ENCODE measurements around the gene RTN1.

RTN1 gene

DNA sequence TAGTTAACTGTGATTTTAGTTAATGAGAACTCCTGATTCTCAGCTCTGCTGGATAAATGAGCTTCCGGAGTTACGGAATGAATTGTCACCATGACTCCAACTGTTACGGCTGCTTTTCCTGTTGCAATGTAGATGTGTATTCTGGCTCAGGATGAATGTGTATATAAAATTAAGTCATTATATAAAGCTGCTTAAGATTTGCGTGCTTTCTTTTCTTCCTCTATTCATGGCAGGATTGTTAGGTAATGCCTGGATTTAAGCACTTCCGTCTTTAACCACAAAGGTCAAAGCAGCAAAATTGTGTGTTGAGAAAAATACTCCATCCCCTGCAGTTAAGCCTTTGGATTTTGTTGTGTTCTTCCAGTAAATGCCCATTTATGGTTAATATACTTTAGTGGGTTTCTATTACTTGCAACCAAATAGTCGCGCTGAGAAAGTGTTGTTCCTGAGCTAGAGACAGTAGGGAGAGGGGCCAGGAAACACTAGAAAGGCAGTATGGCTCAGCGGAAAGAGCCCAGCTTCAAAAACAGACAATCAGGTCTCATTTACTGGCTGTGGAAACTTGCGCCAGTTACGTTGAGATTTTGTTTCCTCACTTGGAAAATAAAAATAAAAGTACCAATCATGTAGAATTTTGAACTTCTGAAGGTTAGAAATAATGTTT, 284.6 kb downstream of the RTN1 start:
- TF ChIP-seq, protein P1, sequence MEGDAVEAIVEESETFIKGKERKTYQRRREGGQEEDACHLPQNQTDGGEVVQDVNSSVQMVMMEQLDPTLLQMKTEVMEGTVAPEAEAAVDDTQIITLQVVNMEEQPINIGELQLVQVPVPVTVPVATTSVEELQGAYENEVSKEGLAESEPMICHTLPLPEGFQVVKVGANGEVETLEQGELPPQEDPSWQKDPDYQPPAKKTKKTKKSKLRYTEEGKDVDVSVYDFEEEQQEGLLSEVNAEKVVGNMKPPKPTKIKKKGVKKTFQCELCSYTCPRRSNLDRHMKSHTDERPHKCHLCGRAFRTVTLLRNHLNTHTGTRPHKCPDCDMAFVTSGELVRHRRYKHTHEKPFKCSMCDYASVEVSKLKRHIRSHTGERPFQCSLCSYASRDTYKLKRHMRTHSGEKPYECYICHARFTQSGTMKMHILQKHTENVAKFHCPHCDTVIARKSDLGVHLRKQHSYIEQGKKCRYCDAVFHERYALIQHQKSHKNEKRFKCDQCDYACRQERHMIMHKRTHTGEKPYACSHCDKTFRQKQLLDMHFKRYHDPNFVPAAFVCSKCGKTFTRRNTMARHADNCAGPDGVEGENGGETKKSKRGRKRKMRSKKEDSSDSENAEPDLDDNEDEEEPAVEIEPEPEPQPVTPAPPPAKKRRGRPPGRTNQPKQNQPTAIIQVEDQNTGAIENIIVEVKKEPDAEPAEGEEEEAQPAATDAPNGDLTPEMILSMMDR (IDR thresholded peaks at IDR 0.05) = no peak

DNA sequence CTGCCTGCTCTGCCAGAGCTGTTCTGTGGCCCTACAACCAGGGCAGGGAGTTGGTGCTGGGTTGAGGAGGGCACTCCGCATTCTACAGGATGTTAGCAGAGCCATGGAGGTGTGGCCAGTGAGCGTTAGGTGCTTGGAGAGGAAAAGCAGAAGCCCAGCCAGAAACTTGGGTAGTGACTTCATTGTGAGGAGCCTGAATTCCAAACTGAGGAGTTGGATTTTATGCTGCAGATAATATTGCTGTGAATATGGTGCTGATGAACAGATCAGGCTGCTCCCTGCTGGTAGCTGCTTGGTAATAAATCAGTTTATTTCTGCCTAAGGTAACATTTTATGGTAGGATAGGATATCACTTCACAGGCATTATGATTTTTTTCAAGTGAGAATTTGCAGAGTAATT, 286.8 kb downstream of the RTN1 start:
- TF ChIP-seq, protein P1 (IDR thresholded peaks at IDR 0.05) = no peak; the same call in 1 of the 2 replicates

DNA sequence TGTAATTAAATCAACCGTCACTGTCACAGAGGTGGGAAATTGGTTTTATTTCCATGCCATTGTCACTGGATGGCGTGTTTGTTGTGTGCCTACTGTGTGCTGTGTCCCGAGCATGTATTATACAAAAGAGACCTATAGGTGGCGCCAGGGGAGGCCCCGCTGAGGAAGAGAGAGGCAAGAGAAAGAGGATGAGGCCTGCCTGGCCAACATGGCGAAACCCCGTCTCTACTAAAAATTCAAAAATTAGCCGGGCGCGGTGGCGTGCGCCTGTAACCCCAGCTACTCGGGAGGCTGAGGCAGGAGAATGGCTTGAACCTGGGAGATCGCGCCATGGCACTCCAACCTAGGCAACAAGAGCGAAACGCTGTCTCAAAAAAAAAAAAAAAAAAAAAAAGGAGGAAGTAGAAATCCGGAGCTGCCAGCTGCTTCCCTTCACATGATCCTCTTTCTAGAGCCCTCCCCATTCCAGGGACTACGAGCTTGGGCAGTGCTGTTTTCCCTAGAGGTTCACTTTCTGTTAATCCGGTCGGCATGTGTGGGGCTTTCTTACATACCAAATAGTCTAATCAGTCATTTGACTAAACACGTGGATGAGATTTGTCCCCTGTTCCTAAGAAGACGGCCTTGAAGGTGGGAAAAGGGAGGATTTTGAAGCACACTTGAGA, 287.6 kb downstream of the RTN1 start:
- TF ChIP-seq, protein P1 (IDR thresholded peaks at IDR 0.05) = no peak

DNA sequence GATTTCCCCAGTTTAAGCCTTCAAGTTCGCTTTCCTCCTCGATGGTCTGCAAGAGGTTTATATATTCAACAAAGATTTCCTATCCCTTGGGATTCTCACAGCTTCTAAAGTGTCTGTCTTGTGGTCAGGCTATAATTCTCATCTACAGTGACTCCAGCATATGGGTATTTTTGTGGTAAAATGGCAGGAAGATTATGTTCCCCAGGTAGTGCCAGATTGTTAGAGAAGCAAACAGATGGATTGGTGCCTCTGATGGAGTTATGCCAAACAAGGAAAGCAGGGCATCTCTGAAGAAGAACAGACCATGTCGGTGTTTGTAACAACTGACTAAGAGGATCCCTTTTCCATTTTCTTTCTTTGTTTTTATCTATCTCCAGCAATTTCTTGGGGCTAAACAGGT, 288.4 kb downstream of the RTN1 start:
- TF ChIP-seq, protein P1 (IDR thresholded peaks at IDR 0.05) = no peak

DNA sequence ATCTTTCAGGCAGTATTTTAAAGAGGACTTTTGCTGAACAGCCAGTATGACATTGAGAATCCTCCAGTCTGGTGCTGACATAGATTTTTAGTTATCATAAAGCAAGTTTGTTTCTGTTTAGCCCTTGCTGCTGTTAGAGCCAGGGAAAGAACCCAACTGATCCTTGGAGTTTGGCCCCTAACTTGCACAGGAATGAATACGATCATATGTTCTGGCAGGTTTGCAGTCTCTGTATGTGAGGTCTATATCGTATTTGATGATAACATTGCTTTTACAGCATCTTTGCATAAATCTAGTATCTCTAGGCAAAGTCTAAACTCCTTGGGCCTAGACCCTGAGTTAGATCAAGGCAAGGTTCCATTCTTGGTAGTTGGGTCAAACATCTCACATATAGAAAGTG, 289.7 kb downstream of the RTN1 start:
- TF ChIP-seq, protein P1 (IDR thresholded peaks at IDR 0.05) = no peak

DNA sequence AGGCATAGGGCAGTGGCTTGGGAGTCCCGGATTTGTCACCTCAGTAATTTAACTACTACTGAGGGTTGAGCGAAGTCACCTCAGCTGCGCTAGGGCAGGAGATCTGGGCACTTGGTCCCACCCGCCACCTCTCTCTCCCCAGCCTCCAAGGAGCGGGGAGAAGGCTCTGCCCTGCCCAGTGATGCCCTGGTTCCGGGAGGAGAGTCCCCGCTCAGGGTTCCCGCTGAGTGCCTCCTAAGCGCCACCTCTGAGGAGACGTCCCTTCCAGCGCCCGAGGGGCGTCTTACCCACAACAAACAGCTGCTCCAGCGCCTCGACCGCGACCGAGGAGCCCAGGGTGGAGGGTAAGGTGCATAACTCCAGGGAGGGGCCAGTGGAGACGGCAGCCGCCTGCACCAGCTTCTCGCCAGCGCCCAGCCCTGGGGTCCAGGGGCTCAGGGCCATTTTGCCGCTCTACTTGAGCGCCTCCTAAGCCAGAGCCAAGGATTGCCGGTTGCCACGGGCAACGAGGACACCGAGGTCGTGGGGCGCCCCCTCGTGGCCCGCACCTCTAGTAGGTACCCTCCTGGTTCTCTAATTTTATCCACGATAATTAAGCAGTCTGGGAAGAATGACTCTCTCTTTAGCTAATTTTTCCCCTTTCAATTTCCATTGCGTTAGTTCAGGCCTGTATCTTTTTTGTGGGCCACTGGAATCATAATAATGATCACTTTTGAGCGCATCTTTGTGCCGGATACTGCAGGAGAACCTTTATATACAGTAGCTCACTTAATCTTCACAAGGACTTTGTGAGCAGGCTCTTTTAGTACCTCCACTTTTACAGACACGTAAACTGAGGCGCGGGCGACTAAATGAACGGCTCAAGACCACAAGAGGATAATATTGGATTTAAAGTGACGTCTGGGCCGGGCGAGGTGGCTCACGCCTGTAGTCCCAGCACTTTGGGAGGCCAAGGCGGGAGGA, 294.0 kb downstream of the RTN1 start, which contains the start of gene CCDC175:
TSS of gene CCDC175 (minus strand) at position 481 of the 963 bp plus-strand sequence. CDS start at position 444, 37 bp downstream.
- TF ChIP-seq, protein P1 (IDR thresholded peaks at IDR 0.05) = peak; percentile 82

DNA sequence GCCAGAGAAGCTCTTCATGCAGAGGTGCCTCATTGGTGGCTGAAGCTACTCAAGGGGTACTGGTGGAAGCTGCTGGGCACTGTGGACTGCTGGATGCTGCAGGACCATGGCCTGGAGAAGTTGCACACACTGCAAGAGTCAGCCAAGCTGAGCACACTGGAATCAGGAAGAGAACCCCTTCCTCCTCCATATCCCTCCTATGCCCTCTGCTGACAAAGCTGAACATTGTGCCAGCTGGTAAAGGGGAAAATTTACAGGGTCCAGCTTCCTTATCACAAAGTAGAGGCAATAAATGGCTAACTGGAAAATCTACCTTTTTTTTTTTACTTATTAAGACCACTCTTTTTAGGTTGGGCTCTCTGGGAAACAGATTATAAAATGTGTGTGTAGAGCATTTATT, 300.5 kb downstream of the RTN1 start:
- TF ChIP-seq, protein P1 (IDR thresholded peaks at IDR 0.05) = peak; percentile 25; the same call in 1 of the 2 replicates

All from LNCAP (cell line).